Stomach (tissue), 4 donors: Measurements from ENCODE around the gene COL4A2.

Experiments used
- CTCF ChIP-seq, 7 experiments: fragments of 450-650 bp in 4 of 7; fragments of 200-600 bp in 3 of 7; sonication (generic) in 3 of 7; IDR thresholded peaks; one replicate each; pipeline ENCODE4 v1.5.1; 2016 to 2019; ENCODE audit warnings: antibody characterized with exemption in 7 of 7, control low read depth in 2 of 7, mild to moderate bottlenecking in 1 of 7
- EP300 ChIP-seq: sonication (generic); formaldehyde crosslinking; IDR thresholded peaks from one replicate; pipeline ENCODE4 v1.6.1; 2017; ENCODE audit warnings: antibody characterized with exemption
- POLR2A ChIP-seq, 4 donors: fragments of 450-650 bp; IDR thresholded peaks; one replicate each; pipeline ENCODE4 v1.6.1; 2016; ENCODE audit warnings: antibody characterized with exemption in 4 of 4, control low read depth in 2 of 4, mild to moderate bottlenecking in 1 of 4, moderate library complexity in 1 of 4
- POLR2AphosphoS5 ChIP-seq, 3 donors: sonication (generic); formaldehyde crosslinking; IDR thresholded peaks; one replicate each; pipeline ENCODE4 v1.6.1; 2016; ENCODE audit warnings: antibody characterized with exemption in 3 of 3

DNA sequence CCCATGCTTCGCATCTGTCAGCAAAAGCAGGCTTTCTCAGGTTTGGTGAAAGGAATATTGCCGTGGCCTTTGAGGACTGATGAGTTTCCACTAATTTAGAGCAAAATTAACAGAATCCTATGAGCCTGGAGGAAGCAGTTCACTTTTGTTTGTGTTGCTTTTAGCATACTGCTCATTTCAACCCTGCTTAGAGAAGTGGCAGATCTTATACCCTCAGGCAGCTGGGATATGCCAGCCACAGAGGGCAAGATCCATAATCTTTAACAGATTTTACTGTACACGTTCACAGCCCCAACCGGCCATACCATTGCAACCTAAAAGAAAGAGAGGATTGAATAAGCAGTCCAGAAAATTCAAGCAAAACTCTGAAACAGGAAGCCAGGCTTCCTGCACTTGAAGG, 60.5 kb downstream of the COL4A2 start:
- TF ChIP-seq POLR2AphosphoS5 (IDR thresholded peaks at IDR 0.05) (no peak), CTCF (IDR thresholded peaks at IDR 0.05) (no peak), EP300 (no peak), POLR2A (IDR thresholded peaks at IDR 0.05) (no peak)
